GM06990 (cell line): ENCODE data around the gene PRR30.

Experiments
- DNase-seq: peaks from one replicate; pipeline ENCODE4 v3.0.0-alpha.2; 2011; ENCODE audit not compliant: insufficient read length; ENCODE audit errors: extremely low read depth
- H3K27me3 ChIP-seq: replicated peaks from 2 replicates; pipeline ENCODE4 v1.6.0; 2011; ENCODE audit warnings: low read length; ENCODE audit not compliant: control insufficient read depth, insufficient read depth
- H3K36me3 ChIP-seq: 2 replicates; pipeline ENCODE4 v1.5.1; 2011; ENCODE audit warnings: low read length; ENCODE audit not compliant: control insufficient read depth, insufficient read depth
- H3K4me3 ChIP-seq: replicated peaks from 2 replicates; pipeline ENCODE4 v1.5.1; 2011; ENCODE audit warnings: low read depth, mild to moderate bottlenecking, control low read depth, low read length
- CTCF ChIP-seq: IDR thresholded peaks from 2 replicates; pipeline ENCODE4 v1.5.1; 2011; ENCODE audit warnings: low read length, control low read depth, mild to moderate bottlenecking, inconsistent platforms; ENCODE audit not compliant: insufficient read depth, poor library complexity, severe bottlenecking

Gene PRR30

DNA sequence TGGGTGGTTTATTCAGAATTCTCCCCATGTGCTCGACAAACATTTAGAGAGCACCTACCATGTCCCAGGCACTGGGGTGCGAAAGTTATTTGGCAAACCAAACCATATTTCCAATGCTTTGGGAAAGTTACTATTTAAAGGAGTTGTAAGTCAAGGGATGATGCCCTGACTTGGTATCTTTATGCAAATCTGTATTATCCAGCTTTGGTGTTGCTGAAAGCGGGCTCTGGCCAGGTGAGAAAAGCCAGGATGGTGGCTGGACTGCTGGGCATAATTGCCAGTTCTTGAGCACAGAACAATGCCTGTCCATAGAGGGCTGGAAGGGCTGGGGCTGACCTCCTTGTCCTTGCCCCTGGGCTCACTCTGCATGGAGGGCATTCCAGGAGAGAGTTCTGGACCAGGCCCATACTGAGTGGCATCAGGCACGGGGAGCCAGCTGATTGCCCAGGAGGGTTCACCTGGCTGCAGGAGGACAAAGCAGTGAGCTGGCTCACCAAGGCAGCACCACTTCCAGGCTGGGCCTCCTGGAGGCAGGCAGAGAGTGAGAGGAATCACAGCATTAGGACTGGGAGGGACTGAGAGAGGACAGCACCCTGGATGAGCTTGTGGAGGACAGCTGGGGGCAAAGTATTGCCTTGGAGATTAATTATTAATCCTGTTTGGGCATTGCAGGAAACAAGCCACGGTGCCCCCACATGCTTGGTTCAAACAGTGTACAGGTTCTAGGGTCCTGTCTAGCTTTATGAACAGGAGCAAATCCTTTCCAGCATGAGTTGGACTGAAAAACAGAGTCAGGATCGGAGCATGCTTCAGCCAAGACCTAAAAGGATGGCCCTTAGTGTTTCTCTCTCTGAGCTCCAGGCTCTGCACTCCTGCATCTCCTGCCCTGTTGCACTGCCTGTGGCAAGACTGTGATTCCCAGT is 45.5 kb downstream of the PRR30 start:
- no peaks in the 10 kb centered on the region for H3K36me3 ChIP-seq
- no peaks in the 10 kb centered on the region for H3K27me3 ChIP-seq
- no peak overlapping the region for H3K4me3 ChIP-seq
- DNase-seq: no peak
- no peak for TF ChIP-seq CTCF

DNA sequence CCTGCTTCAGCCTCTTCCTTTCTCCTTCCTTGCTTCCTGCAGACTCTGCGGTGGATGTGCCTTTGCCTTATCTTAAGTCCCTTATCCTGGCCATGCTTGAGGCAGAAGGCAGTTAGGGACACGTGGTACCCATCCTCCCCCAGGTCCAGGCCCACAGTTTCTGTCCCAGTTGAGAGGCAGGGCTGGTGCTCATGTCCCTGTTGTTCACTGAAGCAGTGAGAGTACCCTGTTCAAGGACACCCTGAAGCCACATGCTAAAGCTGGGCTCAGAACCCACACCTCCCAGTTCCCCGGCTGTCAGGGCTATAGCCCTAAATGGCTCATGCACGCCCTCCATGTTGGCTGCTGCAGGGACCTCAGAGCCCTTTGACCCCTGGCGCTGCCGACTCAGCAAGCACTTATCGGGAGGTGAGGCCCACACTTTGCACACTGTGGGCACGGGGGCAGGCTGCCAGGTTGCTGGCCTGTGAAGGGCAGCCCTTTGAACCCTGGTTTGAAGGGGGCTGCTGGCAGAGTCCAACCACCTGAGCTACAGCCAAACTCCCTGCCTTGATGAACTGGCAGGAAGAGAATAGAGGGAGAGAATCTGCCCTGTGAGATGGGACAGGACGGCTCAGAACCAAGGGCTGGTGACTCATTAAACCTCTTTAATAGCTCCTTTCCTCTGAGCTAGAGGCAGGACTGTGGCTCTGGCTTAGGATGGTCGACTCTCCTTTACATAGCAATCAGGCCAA is 46.3 kb downstream of the PRR30 start:
- no peak for TF ChIP-seq CTCF
- DNase-seq: no peak
- Histone ChIP-seq H3K36me3 (no peaks in the 10 kb centered on the region), H3K27me3 (no peaks in the 10 kb centered on the region), H3K4me3 (no peak overlapping the region)

GRCh38 chr2:27091746-27092695 is 47.2 kb downstream of the PRR30 start:
- Histone ChIP-seq H3K4me3 (no peak overlapping the region), H3K36me3 (no peaks in the 10 kb centered on the region), H3K27me3 (no peaks in the 10 kb centered on the region)
- DNase-seq: no peak
- no peak for TF ChIP-seq CTCF

DNA sequence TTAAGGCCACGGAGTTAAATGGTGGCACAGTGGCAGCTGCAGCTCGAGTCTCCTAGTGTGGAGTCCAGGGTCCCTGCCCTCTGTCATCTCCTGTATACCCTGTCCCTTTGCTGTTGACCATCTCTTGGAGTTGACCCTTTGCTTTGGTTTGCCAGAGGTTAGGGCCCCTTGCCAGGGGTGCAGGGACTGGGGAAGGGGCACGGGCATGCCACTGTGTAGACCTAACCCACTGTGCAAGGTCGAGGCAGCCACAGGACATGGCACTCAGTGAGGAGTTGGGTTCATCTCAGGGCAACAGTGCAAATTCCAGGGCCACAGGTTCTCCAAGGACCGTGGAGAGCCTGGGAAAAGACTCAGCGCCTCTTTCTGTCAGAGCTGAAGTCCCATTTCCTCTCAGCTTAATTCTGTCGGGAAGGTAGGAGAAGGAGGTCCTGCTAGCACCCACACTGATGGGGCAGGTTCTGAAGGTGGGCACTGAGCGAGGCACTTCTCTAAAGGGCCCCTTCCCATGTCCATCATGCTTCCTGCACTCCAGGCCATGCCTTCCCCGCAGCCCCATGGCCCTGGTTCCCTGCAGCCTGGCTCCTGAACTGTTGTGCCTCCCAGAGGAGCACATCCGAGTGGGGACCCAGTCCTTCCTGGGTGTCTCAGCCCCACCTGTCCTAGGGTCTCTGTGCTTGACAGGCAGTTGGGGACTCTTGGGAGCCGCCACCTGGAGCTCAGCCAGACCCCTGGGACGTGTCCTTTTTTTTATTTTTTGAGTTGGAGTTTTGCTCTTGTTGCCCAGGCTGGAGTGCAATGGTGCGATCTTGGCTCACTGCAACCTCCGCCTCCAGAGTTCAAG is 49.9 kb downstream of the PRR30 start:
- Histone ChIP-seq H3K27me3 (no peaks in the 10 kb centered on the region), H3K36me3 (no peaks in the 10 kb centered on the region), H3K4me3 (no peak overlapping the region)
- no peak for TF ChIP-seq CTCF
- DNase-seq: no peak

- H3K27me3 ChIP-seq: no peaks in the 10 kb centered on the region
- DNase-seq: no peak
- no peak for TF ChIP-seq CTCF
- H3K36me3 ChIP-seq: no peaks in the 10 kb centered on the region
- H3K4me3 ChIP-seq: no peak overlapping the region
Observed at GRCh38 chr2:27088634-27089033, 50.6 kb downstream of the PRR30 start.
